ENCODE results near the gene MIB1. TPM values are rescaled to one million over a fixed set of nuclear protein-coding genes. Genes with fewer than 3 reads are reported as not detected.
A peak's percentile ranks its signal among the peaks of the same experiment; 100 is the strongest.

Gene MIB1
- total and polyA plus RNA-seq, 2 experiments from 2014 or later, result 8.9 to 46.8 TPM

- no peaks in the 10 kb centered on the region for H3K4me1 ChIP-seq (ENCODE audit: low read depth)
- peaks cover 41% of the 10 kb centered on the region for H3K36me3 ChIP-seq
- H3K4me3 ChIP-seq, result no peak overlapping the region
- no peaks in the 10 kb centered on the region for H3K9me3 ChIP-seq (ENCODE audit: low read depth)
- DNase-seq (ENCODE audit: low read depth in 1 of 2, low spot score in 1 of 2), result no peak
- H3K27ac ChIP-seq, result no peak overlapping the region
- H3K27me3 ChIP-seq, result no peaks in the 10 kb centered on the region
- no peak for TF ChIP-seq CTCF (IDR thresholded peaks at IDR 0.05; ENCODE audit: low read depth, low read length)
Observed at GRCh38 chr18:21805771-21806366, 65.3 kb downstream of the MIB1 start.

- no peaks in the 10 kb centered on the region for H3K27me3 ChIP-seq
- no peak for DNase-seq (ENCODE audit: low read depth in 1 of 2, low spot score in 1 of 2)
- peaks cover 4% of the 10 kb centered on the region for H3K4me1 ChIP-seq (ENCODE audit: low read depth)
- no peak for TF ChIP-seq CTCF (IDR thresholded peaks at IDR 0.05; ENCODE audit: low read depth, low read length)
- peaks cover 39% of the 10 kb centered on the region for H3K36me3 ChIP-seq
- H3K27ac ChIP-seq, result no peak overlapping the region
- H3K9me3 ChIP-seq (ENCODE audit: low read depth), result no peaks in the 10 kb centered on the region
- H3K4me3 ChIP-seq, result no peak overlapping the region
Observed at GRCh38 chr18:21808185-21808584, 67.6 kb downstream of the MIB1 start.

GRCh38 chr18:21809725-21810124, 69.1 kb downstream of the MIB1 start:
- Histone ChIP-seq H3K4me1 (ENCODE audit: low read depth) (peaks cover 4% of the 10 kb centered on the region), H3K4me3 (no peak overlapping the region), H3K36me3 (peaks cover 26% of the 10 kb centered on the region), H3K27me3 (no peaks in the 10 kb centered on the region), H3K27ac (no peak overlapping the region), H3K9me3 (ENCODE audit: low read depth) (no peaks in the 10 kb centered on the region)
- no peak for TF ChIP-seq CTCF (IDR thresholded peaks at IDR 0.05; ENCODE audit: low read depth, low read length)
- DNase-seq (ENCODE audit: low read depth in 1 of 2, low spot score in 1 of 2), result no peak

GRCh38 chr18:21815101-21815500, 74.5 kb downstream of the MIB1 start:
- H3K4me1 ChIP-seq (ENCODE audit: low read depth), result peaks cover 4% of the 10 kb centered on the region
- DNase-seq (ENCODE audit: low read depth in 1 of 2, low spot score in 1 of 2), result no peak
- H3K4me3 ChIP-seq, result no peak overlapping the region
- TF ChIP-seq CTCF (IDR thresholded peaks at IDR 0.05; ENCODE audit: low read depth, low read length), result no peak
- peaks cover 25% of the 10 kb centered on the region for H3K36me3 ChIP-seq
- no peaks in the 10 kb centered on the region for H3K27me3 ChIP-seq
- H3K9me3 ChIP-seq (ENCODE audit: low read depth), result no peaks in the 10 kb centered on the region
- H3K27ac ChIP-seq, result no peak overlapping the region

- H3K9me3 ChIP-seq (ENCODE audit: low read depth), result no peaks in the 10 kb centered on the region
- peaks cover 2% of the 10 kb centered on the region for H3K4me1 ChIP-seq (ENCODE audit: low read depth)
- H3K27me3 ChIP-seq, result no peaks in the 10 kb centered on the region
- peak overlapping the region; percentile 53 for H3K27ac ChIP-seq
- DNase-seq (ENCODE audit: low read depth in 1 of 2, low spot score in 1 of 2), result peak; percentile 38 to 43
- H3K36me3 ChIP-seq, result peaks cover 25% of the 10 kb centered on the region
- peak; percentile 68 for TF ChIP-seq CTCF (IDR thresholded peaks at IDR 0.05; ENCODE audit: low read depth, low read length)
- no peak overlapping the region for H3K4me3 ChIP-seq
Observed at GRCh38 chr18:21820033-21820810, 79.6 kb downstream of the MIB1 start.

Data from cardiac muscle cell (in vitro differentiated cells and primary cell).